Hematopoietic multipotent progenitor cell treated with erythropoietin and hydrocortisone succinate and interleukin-3 and kit ligand, for 15 days (in vitro differentiated cells): Measurements from ENCODE around the gene TMEM30A.

Experiments used
- DNase-seq: peaks from one replicate; pipeline ENCODE4 v3.0.0-alpha.2; 2015; ENCODE audit warnings: low spot score

Gene TMEM30A

DNA sequence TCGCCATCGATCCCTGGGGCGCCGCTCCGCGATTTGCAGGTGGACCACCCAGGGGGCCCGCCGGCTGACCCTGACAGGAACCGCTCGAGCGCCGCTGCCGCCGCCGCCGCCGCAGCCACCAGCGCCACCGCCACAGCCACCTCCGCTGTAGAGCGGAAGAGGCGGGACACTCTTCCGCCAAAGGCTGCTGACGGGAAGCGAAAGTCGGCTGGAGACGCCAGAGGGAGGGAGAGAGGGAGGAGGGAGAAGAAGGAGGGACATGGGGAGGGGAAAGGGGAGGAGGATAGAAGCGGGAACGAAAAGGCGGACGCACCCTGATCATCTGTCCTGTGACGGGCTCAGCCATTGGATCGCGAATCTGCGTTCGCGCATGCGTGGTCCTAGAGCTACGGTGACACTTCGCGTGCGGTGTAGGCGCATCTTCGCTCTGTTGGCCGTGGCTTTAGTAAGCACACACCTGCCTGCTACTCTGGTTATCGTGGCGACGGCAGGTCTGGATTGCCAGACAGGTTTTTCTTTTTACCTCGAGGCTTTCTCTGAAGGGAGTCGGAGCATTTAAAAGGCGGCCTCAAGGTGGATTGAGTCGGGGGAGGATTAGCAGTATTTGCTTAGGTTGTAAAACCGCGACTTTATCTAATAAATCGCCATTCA lies at the start of gene TMEM30A:
Gene TMEM30A (minus strand): TSS at position 161 of the 651 bp plus-strand sequence. CDS start 154 bp downstream, at position 7.
- DNase-seq = peak; percentile 98

DNA sequence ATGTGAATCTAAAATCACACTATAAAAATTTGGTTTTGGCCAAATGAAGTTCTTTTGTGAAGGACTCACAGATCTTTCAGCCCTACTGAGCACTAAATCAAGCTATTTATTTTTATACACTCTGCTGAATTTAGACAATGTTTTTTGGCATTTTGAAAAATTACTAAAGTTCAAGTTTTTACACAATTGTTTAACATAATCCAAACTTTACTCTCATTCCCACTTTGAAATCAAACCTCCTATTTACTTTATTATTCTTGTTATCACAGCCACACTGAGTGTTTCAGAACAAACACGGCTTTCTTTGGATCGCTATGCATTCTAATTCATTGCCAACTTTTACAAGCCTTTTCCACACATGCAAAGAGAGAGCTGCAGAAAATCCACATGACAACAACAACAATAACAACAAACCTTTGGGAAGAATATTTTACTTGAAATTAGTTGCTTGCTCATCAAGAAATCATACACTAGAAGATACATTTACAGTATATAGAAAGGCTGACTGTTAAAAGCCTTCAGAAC lies 49.1 kb upstream of the TMEM30A start:
- DNase-seq = no peak

DNA sequence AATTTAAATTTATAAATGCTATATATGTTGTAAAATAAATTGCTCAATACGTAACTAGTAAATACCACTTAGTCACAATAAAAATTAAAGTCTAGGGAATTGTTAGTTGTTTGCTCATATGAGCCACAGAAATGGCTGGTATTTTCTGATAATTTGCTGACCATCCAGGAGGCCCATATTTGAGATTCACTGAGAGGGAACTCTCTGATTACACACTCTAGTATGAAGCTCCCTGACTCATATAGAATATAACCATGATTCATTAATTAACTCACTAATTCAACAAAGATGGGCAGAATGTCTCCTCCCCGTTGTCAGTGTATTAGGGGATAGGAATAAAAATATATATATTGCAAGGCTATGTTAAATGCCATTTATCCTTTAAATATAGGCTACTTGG lies 46.6 kb upstream of the TMEM30A start:
- DNase-seq = no peak

DNA sequence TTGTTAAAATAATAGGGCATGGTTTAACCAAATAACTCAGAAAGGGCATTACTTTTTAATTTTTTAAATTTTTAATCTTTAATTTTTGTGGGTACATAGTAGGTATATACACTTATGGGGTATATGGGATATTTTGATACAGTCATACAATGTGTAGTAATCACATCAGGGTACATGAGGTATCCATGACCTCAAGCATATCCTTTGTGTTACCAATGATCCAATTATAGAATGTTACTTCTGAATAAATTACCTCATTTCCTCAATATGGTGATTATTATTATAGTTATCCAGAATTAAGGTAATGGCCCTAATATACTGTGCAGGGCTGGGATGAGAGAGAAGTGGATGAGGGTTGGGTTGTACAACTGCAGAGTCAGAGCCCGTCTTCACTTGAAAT lies 45.1 kb upstream of the TMEM30A start:
- no peak for DNase-seq

DNA sequence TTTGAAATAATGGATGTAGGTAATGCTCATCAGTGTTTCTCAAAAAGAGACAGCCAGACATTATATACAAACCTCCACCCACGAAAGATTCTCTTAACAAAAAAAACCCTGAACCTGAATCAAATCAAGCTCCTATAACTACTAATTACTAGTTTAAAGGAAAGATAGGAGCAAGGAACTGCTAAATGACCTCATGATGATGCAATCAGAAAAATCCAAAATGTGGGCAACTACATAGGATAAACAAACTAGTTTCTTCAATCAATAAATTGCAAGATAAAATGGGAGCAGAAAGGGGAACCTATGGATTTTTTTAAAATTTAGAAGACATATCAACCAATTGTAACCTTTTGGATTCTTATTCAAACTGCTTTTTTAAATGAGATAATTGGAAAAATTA lies 43.2 kb upstream of the TMEM30A start:
- no peak for DNase-seq

DNA sequence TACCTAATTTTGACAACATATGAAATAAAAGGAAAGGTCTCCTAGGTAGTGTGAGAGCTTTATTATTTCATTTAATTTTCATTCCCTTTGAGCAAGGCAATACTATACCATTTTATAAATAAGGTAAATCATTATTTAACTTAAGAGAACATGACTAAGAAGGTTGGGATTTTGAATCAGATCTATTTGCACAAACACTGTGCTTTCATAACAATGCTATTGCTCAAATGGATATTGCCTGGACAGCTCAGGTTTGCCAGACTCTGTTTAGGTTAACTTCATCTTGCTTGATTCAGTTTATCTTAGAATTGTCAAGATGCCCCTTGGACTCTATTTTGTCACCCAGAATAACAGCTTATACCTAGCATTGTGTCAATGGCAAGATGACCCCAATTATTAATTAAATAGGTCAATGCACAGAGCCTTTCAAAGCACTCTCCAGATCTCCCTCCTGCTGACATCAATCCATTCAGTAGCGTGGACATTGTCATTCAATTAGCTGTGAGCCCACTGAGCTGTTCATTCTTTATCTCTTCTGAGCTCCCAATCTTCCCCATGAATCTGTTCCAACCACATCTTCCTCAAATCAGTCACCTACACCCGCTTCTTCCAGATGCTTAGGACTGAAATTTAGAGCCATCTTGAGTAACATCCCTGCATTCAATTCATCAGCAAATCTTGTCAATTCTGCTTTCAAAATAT lies 42.1 kb upstream of the TMEM30A start:
- DNase-seq = no peak

DNA sequence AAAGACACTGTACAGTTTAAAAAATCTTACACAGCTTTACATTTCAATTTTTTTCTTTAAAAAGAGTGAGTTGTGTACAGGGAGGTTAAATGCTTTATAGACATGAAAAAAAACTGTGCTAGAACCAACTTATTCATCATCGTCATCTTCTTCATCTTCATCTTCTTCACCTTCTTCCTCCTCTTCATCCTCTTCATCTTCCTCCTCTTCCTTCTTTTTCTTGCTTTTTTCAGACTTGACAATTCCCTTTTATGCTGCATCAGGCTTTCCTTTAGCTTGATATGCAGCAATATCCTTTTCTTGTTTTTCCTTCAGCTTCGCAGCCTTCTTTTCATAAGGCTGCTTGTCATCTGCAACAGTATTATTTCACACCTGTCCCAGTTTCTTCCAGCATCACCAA lies 34.3 kb upstream of the TMEM30A start:
- no peak for DNase-seq

DNA sequence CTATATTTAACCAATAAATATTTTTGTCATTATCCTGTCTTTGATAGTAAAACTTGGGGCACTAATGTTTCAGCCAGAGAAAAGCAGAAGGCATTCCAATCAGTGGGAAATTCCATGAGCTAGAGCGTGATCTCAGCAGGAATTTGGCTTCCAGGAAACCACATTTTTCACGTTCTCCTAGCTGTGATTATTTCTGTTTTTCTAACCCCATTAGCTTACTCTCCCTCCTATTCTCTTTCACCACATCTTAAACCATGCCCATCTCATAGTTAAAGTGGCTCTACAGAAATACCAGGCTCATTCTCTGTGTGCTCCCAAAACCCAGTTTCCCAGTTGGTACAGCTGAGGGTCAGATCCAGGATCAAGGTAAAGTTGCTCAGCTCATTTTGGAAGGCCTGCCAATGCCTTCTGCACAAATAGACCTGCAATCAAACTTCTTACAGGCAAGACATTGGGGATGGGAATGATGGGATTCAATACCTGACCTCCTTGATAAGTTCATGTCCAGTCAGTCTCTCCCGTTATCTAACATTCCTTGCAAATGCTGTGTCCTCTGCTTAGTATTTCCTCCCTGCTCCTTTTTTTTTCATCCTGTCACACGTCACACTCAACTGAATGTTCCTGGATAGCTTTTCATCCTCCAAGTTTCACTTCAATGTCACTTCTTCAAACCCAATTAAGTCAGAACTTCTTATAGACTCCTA lies 33.1 kb upstream of the TMEM30A start:
- DNase-seq = no peak

DNA sequence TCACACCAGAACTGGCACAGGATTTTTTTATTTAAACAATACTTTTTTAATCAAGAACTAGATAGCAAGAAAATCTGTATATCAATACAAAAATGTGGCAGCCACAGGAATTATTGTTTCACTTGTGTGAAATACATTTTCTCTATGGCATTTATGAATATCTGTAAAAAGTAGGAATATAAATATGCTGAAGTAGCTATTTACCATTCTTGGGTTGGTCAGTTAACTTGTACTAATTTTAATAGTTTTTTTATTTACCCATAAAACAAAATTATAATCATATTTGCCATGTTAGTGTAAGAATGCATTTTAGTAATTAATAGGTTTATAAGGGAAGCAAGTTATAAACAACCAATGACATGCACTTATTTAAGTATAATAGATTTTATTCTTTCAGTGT lies 31.4 kb upstream of the TMEM30A start:
- DNase-seq = no peak

DNA sequence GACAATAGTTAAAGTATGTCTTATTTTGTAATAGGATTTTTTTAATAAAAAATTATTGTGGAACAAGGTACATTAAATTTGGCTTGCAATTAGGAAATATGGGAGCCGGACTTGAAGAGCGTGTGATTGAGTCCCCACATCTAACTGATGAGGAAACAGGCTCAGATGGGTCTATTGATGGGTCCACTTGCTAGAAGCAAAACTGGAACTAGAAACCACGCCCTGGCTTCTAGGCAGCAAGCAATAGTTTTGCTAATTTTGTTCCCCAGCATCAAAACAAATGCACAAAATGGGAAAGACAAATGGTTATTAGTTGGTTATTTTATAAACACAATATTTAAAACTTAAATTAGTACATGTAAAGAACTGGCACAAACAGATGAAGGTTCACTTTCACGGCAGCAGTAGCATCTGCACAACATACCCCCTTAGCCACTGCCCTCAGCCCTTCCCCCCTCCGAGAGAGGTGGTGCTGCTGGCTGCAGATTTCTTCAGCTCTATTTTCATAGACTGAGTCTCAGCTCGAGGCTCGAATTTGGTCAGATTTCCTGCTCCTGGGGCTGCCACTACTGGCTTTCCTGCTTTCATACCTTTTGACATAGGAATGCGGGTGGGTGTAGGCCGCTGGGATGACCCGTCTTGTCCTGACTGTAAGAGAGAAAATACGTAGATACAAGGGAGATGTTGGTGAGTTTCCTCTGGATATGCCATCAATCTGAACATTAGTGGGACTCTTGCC lies 23.8 kb upstream of the TMEM30A start:
- no peak for DNase-seq

DNA sequence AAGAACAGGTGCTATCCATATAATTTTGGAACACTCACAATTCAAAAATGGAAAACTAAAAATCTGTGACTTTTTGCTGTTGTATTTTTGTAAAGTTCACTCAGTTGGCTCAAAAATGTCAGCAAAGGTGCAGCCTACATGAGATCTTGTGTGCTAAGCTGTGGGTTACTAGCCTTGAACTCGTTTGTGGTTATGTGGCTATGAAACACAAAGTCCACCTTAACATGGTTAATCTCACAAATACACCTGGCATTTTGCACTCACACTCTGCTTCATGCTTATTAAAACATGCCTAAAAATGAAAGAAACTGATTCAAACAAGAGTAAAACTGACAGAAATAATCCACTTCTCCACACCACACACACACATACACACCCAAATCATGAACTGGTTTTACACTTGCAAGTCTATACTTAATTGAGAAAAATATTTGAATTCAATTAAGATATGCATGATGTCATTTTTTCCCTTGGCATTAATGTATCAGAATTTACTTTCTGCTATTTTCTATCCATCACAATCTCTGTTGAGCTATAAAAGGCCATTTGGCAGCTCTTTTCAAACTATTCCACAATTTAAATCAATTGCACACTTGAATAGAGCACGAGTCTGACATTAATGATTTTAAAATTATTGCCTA lies 22.9 kb upstream of the TMEM30A start:
- no peak for DNase-seq

DNA sequence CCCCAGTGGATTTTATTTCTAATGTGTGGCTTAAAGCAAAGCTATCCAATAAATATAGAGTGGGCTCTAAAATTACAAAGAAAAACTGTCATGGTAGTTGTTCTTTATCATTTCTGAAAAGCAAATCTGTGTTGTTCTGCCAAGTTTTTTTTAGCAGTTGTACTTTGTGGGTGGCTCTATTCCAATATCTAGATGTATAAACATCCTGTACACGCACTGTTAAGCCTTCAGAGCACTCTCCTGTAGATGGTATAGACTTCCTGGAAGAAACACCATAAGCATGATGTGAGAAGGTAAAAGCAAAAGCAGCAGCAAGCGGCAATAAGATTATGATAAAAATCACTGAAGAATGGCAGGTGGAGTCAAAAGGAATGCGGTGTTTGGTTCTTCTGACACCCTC lies 21.5 kb upstream of the TMEM30A start:
- DNase-seq = no peak

DNA sequence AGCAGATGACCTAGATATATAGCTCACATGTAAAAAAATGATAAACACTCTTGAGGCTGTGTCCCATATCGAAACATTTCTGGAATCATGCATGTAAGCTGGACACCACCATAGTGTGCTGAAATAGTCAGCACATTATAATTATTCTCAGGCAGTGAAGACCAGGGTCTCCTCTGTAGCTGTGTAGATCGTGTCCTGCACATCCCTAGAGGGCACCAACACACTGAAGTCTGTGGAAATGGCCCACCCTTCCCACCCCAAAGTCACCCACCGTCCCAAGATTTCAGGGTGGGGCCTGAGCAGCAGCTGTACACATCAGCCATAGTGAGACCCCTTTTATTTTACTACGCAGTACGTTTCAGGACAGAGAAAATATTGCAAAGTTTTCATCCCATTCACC lies 21.0 kb upstream of the TMEM30A start:
- no peak for DNase-seq

DNA sequence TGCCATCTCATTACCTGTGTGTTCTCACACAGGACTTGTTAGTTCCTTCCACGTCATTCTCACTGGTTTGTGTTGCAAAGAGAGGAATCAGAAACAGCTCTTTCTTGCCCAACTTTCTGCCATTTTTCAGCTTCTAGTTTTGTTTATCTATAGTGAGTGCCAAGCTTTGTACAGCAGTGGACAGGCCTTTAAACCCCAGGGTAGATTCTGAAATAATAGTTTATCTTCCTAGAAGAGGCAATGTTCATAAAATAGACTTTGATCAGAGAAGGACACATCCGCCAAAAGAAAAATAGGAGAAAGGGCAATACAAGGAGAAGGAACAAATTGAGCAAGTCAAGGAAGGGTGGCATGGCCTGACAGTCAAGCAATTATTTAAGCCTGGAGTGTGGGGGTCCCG lies 17.7 kb upstream of the TMEM30A start:
- DNase-seq = no peak

DNA sequence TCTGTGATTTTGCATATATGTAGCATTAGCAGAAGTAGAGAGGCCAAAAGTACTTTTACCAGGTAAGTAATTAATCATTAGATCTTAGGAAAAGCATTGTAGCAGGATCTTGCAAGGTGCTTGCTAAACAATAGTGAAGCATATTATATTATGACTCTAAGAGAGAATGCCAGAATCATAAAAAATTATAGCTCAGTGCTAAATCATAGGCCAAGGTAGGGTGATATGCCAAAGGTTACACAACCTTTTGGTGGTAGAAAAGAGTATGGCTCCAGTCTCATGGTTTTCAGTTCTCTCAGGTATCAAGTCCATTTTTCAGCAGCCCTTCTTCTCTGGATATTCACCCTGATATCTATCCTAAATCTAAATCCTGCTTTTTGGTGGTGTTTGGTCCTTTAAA lies 16.9 kb upstream of the TMEM30A start:
- no peak for DNase-seq

DNA sequence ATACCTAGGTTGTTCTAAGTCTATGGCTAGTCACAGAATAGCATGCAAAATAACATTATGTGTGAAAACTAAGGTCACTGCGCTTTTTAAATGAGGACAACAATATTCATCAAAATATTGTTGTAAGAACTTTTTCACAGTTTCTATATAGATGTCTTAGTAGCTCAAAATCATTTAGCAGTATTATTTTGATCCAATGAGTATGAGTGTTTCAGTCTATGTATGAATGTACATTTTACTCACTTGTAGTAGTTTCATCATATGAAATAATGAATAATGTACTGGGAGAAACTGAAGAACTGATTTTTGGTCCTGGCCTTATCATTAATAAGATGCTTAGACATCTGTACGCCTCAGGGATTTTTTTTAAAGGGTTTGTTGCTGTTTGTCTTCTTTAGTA lies 16.5 kb upstream of the TMEM30A start:
- DNase-seq = no peak

DNA sequence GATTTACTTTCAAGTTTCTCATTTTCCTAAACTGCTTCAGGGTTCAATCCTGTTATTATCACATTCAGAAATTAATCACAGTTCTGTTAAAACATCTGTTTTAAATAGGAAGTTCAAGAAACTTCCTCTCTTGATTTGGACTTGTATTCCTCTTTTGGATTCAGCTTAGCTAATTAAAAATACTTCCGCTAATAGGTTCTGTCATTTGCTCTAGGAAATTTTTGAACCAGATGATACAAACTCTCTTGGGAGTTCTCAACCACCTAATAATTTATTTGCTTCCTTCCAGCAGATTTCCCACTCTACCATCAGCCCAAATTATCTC lies 15.9 kb upstream of the TMEM30A start:
- no peak for DNase-seq

DNA sequence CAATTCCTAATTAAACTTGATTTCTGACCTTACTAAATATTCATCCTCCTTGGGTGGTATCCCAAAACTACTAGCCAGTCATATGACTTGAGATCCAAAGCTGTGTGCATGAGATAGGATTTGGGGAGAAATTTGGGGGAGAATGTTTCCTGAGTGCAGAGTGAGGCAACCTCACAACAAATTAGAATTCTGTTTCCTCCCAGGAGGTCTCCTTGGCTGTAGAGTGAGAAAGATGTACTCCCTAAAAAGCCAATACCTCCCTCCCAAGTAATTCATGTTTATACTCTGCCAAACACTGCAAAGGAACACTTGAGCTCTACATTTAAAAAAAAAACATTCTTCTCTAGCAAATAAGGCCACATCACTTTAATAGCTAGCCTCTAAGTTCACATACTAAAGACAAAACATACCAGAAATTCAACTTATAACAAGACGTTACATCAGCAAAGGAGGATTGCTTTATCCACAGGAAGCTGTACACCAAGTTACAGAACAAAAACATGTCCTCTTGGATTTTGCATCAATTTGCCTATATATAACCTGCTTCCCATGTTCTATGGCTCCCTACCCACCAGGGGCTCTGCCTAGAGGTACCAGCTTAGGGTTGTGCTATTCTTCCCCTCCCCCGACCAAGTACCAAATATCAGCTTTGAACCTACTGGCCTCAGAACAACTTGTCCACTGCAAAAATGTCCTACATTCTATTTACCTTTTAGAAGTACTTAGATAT lies 15.4 kb upstream of the TMEM30A start:
- no peak for DNase-seq

DNA sequence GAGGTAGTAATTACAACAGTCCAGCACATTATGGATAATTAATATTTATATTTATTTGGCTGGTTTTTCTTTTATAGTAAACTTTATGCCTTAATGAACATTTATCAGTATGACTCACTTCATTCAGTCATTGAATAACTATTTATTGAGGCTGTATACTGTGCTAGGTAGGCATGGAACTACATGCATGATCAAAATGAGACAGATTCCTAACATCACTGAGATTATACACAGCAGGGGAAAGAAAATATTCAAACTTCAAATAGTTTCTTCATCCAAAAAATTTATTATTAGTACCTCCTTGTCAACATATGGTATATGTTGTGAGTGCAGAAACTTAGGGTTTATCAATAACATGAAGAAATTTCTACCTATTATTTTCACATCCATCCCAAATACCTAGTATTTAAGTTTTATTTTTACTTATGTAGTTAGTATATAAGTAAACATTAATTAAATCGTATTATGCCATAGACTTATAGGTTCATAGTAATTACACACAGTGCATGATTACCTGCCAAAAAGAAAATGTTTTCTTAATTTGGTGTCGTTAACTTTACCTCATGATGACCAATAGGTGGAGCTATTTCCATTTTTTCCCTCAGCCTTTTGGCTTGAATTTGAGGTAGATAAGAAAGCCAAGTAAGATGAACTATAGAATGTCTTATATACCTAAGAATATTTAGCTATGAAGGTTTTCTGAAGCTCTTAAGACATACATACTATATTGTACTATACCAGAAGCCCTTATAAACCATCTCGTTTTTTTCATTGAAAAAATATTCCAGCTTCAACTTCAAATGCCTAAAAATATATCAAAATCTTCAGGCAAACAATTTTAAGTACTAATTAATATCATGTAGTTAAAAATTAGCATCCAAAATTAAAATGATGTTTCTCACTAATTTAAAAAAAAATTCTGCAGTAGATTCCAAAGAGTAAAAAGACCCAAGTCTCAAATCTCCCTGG lies 12.5 kb upstream of the TMEM30A start:
- peak; percentile 81 for DNase-seq

DNA sequence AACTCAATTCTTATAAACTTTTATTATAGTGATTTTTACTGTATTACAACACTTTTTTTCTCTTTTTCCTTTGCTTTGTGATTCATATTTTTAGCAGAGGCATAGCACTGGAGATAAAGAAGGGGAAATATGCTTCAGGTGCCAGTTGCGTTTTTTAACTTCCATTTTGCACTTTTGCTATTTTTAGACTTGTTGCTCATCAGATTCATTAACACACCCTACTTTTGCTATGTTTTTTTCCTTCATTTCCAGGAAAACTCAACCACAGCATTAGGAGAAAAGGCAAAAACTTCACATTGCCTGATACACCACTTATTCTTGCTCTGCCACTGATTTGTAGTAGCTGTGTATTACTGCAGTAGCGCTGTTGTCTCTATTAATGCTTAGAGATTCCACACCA lies 8.0 kb upstream of the TMEM30A start:
- DNase-seq = no peak
